BLaER1 (cell line): ENCODE measurements around the gene PTBP3.

ENCODE experiments used
- H3K27ac ChIP-seq: shearing (Covaris generic); formaldehyde crosslinking; 2 replicates; pipeline ENCODE4 v1.8.1; 2022
- H3K27me3 ChIP-seq: shearing (Covaris generic); formaldehyde crosslinking; 2 replicates; pipeline ENCODE4 v1.8.1; 2022
- H3K36me3 ChIP-seq: shearing (Covaris generic); formaldehyde crosslinking; 2 replicates; pipeline ENCODE4 v1.8.1; 2022
- H3K4me1 ChIP-seq: shearing (Covaris generic); formaldehyde crosslinking; 2 replicates; pipeline ENCODE4 v1.8.1; 2022
- H3K4me2 ChIP-seq: shearing (Covaris generic); formaldehyde crosslinking; 2 replicates; pipeline ENCODE4 v1.8.1; 2022
- H3K4me3 ChIP-seq: shearing (Covaris generic); formaldehyde crosslinking; 2 replicates; pipeline ENCODE4 v1.8.1; 2022
- H3K9ac ChIP-seq: shearing (Covaris generic); formaldehyde crosslinking; 2 replicates; pipeline ENCODE4 v1.8.1; 2022
- H3K9me3 ChIP-seq: shearing (Covaris generic); formaldehyde crosslinking; 2 replicates; pipeline ENCODE4 v1.8.1; 2022
- H4K20me1 ChIP-seq: shearing (Covaris generic); formaldehyde crosslinking; 2 replicates; pipeline ENCODE4 v1.8.1; 2022
- Cebpa-rat ChIP-seq: shearing (Covaris generic); IDR thresholded peaks from 2 replicates; pipeline ENCODE4 v1.8.1; 2022

Gene PTBP3

GRCh38 chr9:112325600-112325999 is 7.8 kb downstream of the PTBP3 start:
- TF ChIP-seq Cebpa-rat, result no peak
- H3K27ac ChIP-seq, result no peak overlapping the region
- H3K36me3 ChIP-seq, result peaks cover 61% of the 10 kb centered on the region
- no peaks in the 10 kb centered on the region for H3K27me3 ChIP-seq
- H3K4me1 ChIP-seq, result peaks cover 22% of the 10 kb centered on the region
- H4K20me1 ChIP-seq, result peaks cover 84% of the 10 kb centered on the region
- no peak overlapping the region for H3K4me2 ChIP-seq
- H3K9ac ChIP-seq, result no peak overlapping the region
- peaks cover 56% of the 10 kb centered on the region for H3K9me3 ChIP-seq
- no peak overlapping the region for H3K4me3 ChIP-seq

GRCh38 chr9:112325127-112325526 is 8.3 kb downstream of the PTBP3 start:
- Histone ChIP-seq H3K27me3 (no peaks in the 10 kb centered on the region), H3K36me3 (peaks cover 62% of the 10 kb centered on the region), H3K4me2 (no peak overlapping the region), H4K20me1 (peaks cover 82% of the 10 kb centered on the region), H3K4me3 (no peak overlapping the region), H3K4me1 (peaks cover 17% of the 10 kb centered on the region), H3K9me3 (peaks cover 56% of the 10 kb centered on the region), H3K27ac (no peak overlapping the region), H3K9ac (no peak overlapping the region)
- no peak for TF ChIP-seq Cebpa-rat

- no peak for TF ChIP-seq Cebpa-rat
- Histone ChIP-seq H3K9me3 (peaks cover 72% of the 10 kb centered on the region), H3K9ac (no peak overlapping the region), H3K4me1 (peaks cover 12% of the 10 kb centered on the region), H3K4me2 (no peak overlapping the region), H3K27me3 (no peaks in the 10 kb centered on the region), H3K27ac (no peak overlapping the region), H4K20me1 (peaks cover 67% of the 10 kb centered on the region), H3K4me3 (no peak overlapping the region), H3K36me3 (peaks cover 69% of the 10 kb centered on the region)
Observed at GRCh38 chr9:112323378-112323854, 10.0 kb downstream of the PTBP3 start.

GRCh38 chr9:112322701-112323377 is 10.6 kb downstream of the PTBP3 start:
- no peak for TF ChIP-seq Cebpa-rat
- Histone ChIP-seq H3K4me3 (no peak overlapping the region), H3K4me1 (peaks cover 12% of the 10 kb centered on the region), H3K27me3 (no peaks in the 10 kb centered on the region), H3K36me3 (peaks cover 68% of the 10 kb centered on the region), H4K20me1 (peaks cover 67% of the 10 kb centered on the region), H3K9me3 (peaks cover 78% of the 10 kb centered on the region), H3K9ac (no peak overlapping the region), H3K4me2 (no peak overlapping the region), H3K27ac (no peak overlapping the region)

GRCh38 chr9:112316258-112316943 is 17.0 kb downstream of the PTBP3 start:
- H3K27ac ChIP-seq, result no peak overlapping the region
- peaks cover 36% of the 10 kb centered on the region for H3K36me3 ChIP-seq
- no peak overlapping the region for H3K4me3 ChIP-seq
- TF ChIP-seq Cebpa-rat, result no peak
- peaks cover 77% of the 10 kb centered on the region for H4K20me1 ChIP-seq
- peaks cover 2% of the 10 kb centered on the region; the same call in 1 of the 2 replicates for H3K4me1 ChIP-seq
- H3K4me2 ChIP-seq, result no peak overlapping the region
- H3K9ac ChIP-seq, result no peak overlapping the region
- peaks cover 48% of the 10 kb centered on the region for H3K9me3 ChIP-seq
- H3K27me3 ChIP-seq, result no peaks in the 10 kb centered on the region

- no peaks in the 10 kb centered on the region for H3K27me3 ChIP-seq
- TF ChIP-seq Cebpa-rat, result no peak
Observed at GRCh38 chr9:112315331-112316257, 17.8 kb downstream of the PTBP3 start.

GRCh38 chr9:112312139-112312538 is 21.3 kb downstream of the PTBP3 start:
- H3K27ac ChIP-seq, result no peak overlapping the region
- TF ChIP-seq Cebpa-rat, result no peak
- H4K20me1 ChIP-seq, result peaks cover 91% of the 10 kb centered on the region
- H3K9me3 ChIP-seq, result peaks cover 16% of the 10 kb centered on the region; the same call in 1 of the 2 replicates
- H3K4me1 ChIP-seq, result no peaks in the 10 kb centered on the region
- peaks cover 18% of the 10 kb centered on the region for H3K36me3 ChIP-seq
- no peak overlapping the region for H3K4me3 ChIP-seq
- H3K4me2 ChIP-seq, result no peak overlapping the region
- H3K9ac ChIP-seq, result no peak overlapping the region
- no peaks in the 10 kb centered on the region for H3K27me3 ChIP-seq

More at GRCh38 chr9:112315331-112316257, 17.8 kb downstream of the PTBP3 start:
- H3K9me3 ChIP-seq, result peaks cover 45% of the 10 kb centered on the region
- no peak overlapping the region for H3K4me3 ChIP-seq
- no peak overlapping the region for H3K9ac ChIP-seq
- no peak overlapping the region for H3K4me2 ChIP-seq
- no peaks in the 10 kb centered on the region for H3K4me1 ChIP-seq
- H3K36me3 ChIP-seq, result peaks cover 29% of the 10 kb centered on the region
- H3K27ac ChIP-seq, result no peak overlapping the region
- peaks cover 77% of the 10 kb centered on the region for H4K20me1 ChIP-seq

- 0 out of 2 replicates have a peak, but pooled peaks cover 10% of the 10 kb centered on the region for H3K9me3 ChIP-seq
- H3K27me3 ChIP-seq, result no peaks in the 10 kb centered on the region
- H3K36me3 ChIP-seq, result peaks cover 16% of the 10 kb centered on the region
- no peak for TF ChIP-seq Cebpa-rat
- no peak overlapping the region for H3K4me2 ChIP-seq
- peaks cover 84% of the 10 kb centered on the region for H4K20me1 ChIP-seq
- H3K27ac ChIP-seq, result no peak overlapping the region
- no peak overlapping the region for H3K4me3 ChIP-seq
- no peak overlapping the region for H3K9ac ChIP-seq
- H3K4me1 ChIP-seq, result no peaks in the 10 kb centered on the region
Observed at GRCh38 chr9:112311497-112311896, 21.9 kb downstream of the PTBP3 start.

GRCh38 chr9:112310826-112311225 is 22.6 kb downstream of the PTBP3 start:
- Histone ChIP-seq H3K4me2 (no peak overlapping the region), H3K36me3 (peaks cover 12% of the 10 kb centered on the region), H4K20me1 (peaks cover 83% of the 10 kb centered on the region), H3K9me3 (0 out of 2 replicates have a peak, but pooled peaks cover 3% of the 10 kb centered on the region), H3K4me3 (no peak overlapping the region), H3K27me3 (no peaks in the 10 kb centered on the region), H3K27ac (no peak overlapping the region), H3K4me1 (no peaks in the 10 kb centered on the region), H3K9ac (no peak overlapping the region)
- no peak for TF ChIP-seq Cebpa-rat
